ENCODE data around the gene KCNN1. TPM values are rescaled to one million over a fixed set of nuclear protein-coding genes. Genes with fewer than 3 reads are reported as not detected.

KCNN1 gene
- total RNA-seq, 1 experiment from 2014 or later, result 0.90 TPM

- TF ChIP-seq TCF7L2 (IDR thresholded peaks at IDR 0.05; ENCODE audit: low read depth, low read length), result no peak
- no peak for TF ChIP-seq POLR2AphosphoS5 (IDR thresholded peaks at IDR 0.05; ENCODE audit: low read depth, low read length)
- peak; percentile 87; the same call in 1 of the 2 replicates for TF ChIP-seq SIN3A (IDR thresholded peaks at IDR 0.05; ENCODE audit: borderline replicate concordance, insufficient read depth, low read depth, low read length)
- DNase-seq (ENCODE audit: low read depth, low spot score) (no peak), ATAC-seq (peak; percentile 74)
- intact Hi-C loops (cut with micrococcal nuclease; ENCODE audit: unreplicated experiment), result no loop called here
- Histone ChIP-seq H3K27me3 (ENCODE audit: control insufficient read depth, insufficient read depth, low read length) (no peaks in the 10 kb centered on the region; the same call in 1 of the 2 replicates), H3K9me3 (ENCODE audit: control insufficient read depth, insufficient read depth, low read depth, low read length) (no peaks in the 10 kb centered on the region), H3K4me1 (ENCODE audit: control insufficient read depth, insufficient read depth, low read length) (peaks cover 19% of the 10 kb centered on the region), H3K27ac (ENCODE audit: low read length) (no peak overlapping the region), H3K4me3 (ENCODE audit: low read depth in 2 of 2, low read length in 2 of 2) (peak overlapping the region; percentile 48 to 67), H3K36me3 (ENCODE audit: control insufficient read depth, insufficient read depth, low read length) (no peaks in the 10 kb centered on the region; the same call in 1 of the 2 replicates)
- ChIA-PET CTCF (interaction anchor here (0.6 to 1.2 kb wide), 5 partner anchors 10 to 162 kb away, joined by 3 to 7 read pairs (median 5); no protein-coding TSS in a partner anchor), POLR2A (no interaction called here)
- in situ Hi-C loops (cut with HindIII; ENCODE audit: low pct_unique_long_range_greater_than_20kb, low sequenced_read_pairs), result no loop called here
- no TSS peak for BruUV-seq (replicated peaks)
Measured at GRCh38 chr19:17947815-17948513, 18.9 kb upstream of the KCNN1 start.

DNA sequence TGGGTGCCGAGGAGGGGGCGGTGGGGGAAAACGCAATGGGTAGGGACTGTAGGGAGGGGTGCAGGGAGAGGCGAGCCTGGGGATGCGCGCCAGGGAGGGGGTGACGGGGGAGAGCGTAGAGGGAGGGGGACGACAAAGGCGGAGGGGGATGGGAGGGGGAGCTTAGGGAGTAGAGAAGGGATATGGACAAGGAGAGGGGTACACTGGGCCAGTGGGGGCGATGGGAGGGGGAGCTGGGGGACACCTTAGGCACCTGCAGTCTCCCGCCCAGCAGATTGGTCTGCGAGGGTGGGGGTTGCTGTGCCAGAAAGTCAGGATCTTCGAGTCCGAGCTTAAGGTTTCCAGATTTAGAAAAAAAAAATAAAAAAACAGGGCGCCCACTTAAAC, 18.4 kb upstream of the KCNN1 start:
- intact Hi-C loops (cut with micrococcal nuclease; ENCODE audit: unreplicated experiment), result no loop called here
- DNase-seq (ENCODE audit: low read depth, low spot score), result no peak
- H3K36me3 ChIP-seq (ENCODE audit: control insufficient read depth, insufficient read depth, low read length), result no peaks in the 10 kb centered on the region
- H3K4me1 ChIP-seq (ENCODE audit: control insufficient read depth, insufficient read depth, low read length), result peaks cover 19% of the 10 kb centered on the region
- peak overlapping the region in 1 of 2 experiments; percentile 34; a peak in 3 of 4 replicates for H3K4me3 ChIP-seq (ENCODE audit: low read depth in 2 of 2, low read length in 2 of 2)
- no peaks in the 10 kb centered on the region for H3K9me3 ChIP-seq (ENCODE audit: control insufficient read depth, insufficient read depth, low read depth, low read length)
- TF ChIP-seq, protein P1, sequence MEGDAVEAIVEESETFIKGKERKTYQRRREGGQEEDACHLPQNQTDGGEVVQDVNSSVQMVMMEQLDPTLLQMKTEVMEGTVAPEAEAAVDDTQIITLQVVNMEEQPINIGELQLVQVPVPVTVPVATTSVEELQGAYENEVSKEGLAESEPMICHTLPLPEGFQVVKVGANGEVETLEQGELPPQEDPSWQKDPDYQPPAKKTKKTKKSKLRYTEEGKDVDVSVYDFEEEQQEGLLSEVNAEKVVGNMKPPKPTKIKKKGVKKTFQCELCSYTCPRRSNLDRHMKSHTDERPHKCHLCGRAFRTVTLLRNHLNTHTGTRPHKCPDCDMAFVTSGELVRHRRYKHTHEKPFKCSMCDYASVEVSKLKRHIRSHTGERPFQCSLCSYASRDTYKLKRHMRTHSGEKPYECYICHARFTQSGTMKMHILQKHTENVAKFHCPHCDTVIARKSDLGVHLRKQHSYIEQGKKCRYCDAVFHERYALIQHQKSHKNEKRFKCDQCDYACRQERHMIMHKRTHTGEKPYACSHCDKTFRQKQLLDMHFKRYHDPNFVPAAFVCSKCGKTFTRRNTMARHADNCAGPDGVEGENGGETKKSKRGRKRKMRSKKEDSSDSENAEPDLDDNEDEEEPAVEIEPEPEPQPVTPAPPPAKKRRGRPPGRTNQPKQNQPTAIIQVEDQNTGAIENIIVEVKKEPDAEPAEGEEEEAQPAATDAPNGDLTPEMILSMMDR (IDR thresholded peaks at IDR 0.05), result no peak
- no peak for TF ChIP-seq POLR2AphosphoS5 (IDR thresholded peaks at IDR 0.05; ENCODE audit: low read depth, low read length)
- TF ChIP-seq, protein P2, sequence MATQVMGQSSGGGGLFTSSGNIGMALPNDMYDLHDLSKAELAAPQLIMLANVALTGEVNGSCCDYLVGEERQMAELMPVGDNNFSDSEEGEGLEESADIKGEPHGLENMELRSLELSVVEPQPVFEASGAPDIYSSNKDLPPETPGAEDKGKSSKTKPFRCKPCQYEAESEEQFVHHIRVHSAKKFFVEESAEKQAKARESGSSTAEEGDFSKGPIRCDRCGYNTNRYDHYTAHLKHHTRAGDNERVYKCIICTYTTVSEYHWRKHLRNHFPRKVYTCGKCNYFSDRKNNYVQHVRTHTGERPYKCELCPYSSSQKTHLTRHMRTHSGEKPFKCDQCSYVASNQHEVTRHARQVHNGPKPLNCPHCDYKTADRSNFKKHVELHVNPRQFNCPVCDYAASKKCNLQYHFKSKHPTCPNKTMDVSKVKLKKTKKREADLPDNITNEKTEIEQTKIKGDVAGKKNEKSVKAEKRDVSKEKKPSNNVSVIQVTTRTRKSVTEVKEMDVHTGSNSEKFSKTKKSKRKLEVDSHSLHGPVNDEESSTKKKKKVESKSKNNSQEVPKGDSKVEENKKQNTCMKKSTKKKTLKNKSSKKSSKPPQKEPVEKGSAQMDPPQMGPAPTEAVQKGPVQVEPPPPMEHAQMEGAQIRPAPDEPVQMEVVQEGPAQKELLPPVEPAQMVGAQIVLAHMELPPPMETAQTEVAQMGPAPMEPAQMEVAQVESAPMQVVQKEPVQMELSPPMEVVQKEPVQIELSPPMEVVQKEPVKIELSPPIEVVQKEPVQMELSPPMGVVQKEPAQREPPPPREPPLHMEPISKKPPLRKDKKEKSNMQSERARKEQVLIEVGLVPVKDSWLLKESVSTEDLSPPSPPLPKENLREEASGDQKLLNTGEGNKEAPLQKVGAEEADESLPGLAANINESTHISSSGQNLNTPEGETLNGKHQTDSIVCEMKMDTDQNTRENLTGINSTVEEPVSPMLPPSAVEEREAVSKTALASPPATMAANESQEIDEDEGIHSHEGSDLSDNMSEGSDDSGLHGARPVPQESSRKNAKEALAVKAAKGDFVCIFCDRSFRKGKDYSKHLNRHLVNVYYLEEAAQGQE (IDR thresholded peaks at IDR 0.05; ENCODE audit: insufficient read depth in 1 of 2, low read depth in 2 of 2, low read length in 1 of 2), result no peak
- TF ChIP-seq SIN3A (IDR thresholded peaks at IDR 0.05; ENCODE audit: borderline replicate concordance, insufficient read depth, low read depth, low read length), result no peak
- no peak for TF ChIP-seq TCF7L2 (IDR thresholded peaks at IDR 0.05; ENCODE audit: low read depth, low read length)
- no TSS peak for BruUV-seq (replicated peaks)
- ChIA-PET POLR2A (no interaction called here), CTCF (interaction anchor here (0.7 to 1.2 kb wide), 2 partner anchors 50 to 89 kb away, joined by 3 to 4 read pairs; no protein-coding TSS in a partner anchor)
- H3K27ac ChIP-seq (ENCODE audit: low read length), result no peak overlapping the region
- in situ Hi-C loops (cut with HindIII; ENCODE audit: low pct_unique_long_range_greater_than_20kb, low sequenced_read_pairs), result no loop called here
- ATAC-seq, result no peak
- H3K27me3 ChIP-seq (ENCODE audit: control insufficient read depth, insufficient read depth, low read length), result no peaks in the 10 kb centered on the region; the same call in 1 of the 2 replicates

Measured in Panc1 (cell line).